ENCODE measurements around the gene EPB41L4B. TPM values are rescaled to one million over a fixed set of nuclear protein-coding genes. Genes with fewer than 3 reads are reported as not detected.

EPB41L4B gene
- polyA plus RNA-seq, 6 donors from 2014 or later: not detected

DNA sequence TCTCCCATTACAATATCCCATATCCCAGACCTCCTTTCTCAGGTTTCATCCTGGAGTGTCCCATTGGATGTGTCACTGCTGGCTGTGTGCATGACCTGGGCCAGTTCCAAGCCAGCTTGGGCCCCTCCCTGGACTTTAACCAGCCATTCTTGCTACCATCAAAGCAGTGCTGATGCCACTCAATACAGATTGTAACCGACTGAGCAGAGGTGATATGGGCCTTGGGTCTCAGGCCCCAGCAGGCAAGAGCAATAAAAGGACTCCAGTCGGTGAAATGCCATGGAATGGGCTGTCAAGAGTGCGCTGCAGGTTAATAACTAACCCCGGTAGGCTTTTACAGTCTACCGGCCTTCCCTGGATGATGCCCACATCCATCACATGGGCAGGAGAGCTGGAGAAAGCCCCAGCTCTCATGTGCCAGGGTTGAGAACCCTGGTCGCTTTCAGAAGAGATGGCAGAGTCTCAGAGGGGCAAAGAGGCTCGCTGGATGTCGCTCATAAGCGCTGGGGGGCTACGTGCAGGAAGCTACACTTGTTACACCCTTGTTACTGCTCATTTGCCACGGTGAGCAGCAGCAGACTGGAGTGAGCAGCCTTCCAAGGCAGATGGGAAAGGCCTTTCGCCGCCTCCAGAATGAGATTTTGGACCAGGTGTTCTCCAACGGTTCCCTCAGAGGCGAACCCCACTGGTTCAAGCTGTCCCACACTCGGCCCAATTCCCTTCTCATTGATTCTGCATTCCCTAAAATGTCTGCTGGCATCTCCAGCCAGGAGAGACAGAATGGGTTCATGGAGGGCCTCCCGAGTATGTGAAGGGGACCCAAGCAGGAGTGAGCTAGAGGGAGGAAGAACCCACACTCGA, 13.2 kb downstream of the EPB41L4B start:
- Mint-ChIP-seq H3K4me1 (peaks cover 0 to 5% (median 4%) of the 10 kb centered on the region in 3 donors), H3K36me3 (no peaks in the 10 kb centered on the region), H3K27ac (no peak overlapping the region), H3K4me3 (no peak overlapping the region), H3K27me3 (peaks cover 16 to 53% (median 35%) of the 10 kb centered on the region in 3 donors), H3K9me3 (no peaks in the 10 kb centered on the region)
- no peak for ATAC-seq (ENCODE audit: low read depth in 2 of 2)
- DNase-seq: no peak

DNA sequence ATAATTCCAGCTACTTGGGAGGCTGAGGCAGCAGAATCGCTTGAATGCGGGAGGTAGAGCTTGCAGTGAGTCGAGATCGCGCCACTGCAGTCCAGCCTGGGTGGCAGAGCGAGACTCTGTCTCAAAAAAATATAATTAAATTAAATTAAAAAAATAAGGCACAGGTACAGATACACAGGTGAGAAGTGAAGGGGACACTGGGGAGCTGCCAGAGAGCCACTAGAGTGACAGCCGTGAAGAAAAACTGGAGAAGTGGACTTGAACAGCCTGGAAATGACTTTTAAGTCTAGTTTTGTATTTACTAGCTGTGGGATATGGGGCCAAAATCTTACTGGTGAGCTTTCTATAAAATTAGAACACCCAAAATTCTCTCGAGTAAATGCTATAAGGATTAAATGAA, 15.1 kb downstream of the EPB41L4B start:
- Mint-ChIP-seq H3K27me3 (peaks cover 29 to 54% (median 42%) of the 10 kb centered on the region in 3 donors), H3K36me3 (no peaks in the 10 kb centered on the region), H3K4me1 (no peaks in the 10 kb centered on the region), H3K9me3 (no peaks in the 10 kb centered on the region), H3K27ac (no peak overlapping the region), H3K4me3 (no peak overlapping the region)
- no peak for DNase-seq
- ATAC-seq (ENCODE audit: low read depth in 2 of 2): no peak

DNA sequence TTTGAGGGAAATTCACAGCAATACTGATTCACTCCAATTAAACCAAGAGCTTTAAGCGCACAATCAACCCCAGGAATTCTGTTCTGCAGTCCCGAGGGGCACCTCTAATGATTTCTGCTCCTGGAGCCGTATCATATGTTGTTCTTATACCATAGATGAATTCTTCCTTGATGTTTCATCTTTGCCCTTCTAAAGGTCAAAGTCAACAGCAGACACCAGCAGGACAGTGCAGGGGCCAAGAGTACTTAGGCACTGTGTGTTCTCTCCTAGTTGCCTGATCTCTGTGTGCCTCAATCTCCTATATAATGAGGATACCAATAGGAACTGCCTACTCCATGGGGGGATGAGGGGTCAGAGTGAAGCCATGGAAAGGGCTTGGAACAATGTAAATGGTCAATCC, 16.5 kb downstream of the EPB41L4B start:
- no peaks in the 10 kb centered on the region for H3K36me3 Mint-ChIP-seq
- peaks cover 25 to 51% (median 43%) of the 10 kb centered on the region in 3 donors for H3K27me3 Mint-ChIP-seq
- no peak overlapping the region for H3K27ac Mint-ChIP-seq
- ATAC-seq (ENCODE audit: low read depth in 2 of 2): no peak
- H3K4me1 Mint-ChIP-seq: no peaks in the 10 kb centered on the region
- H3K9me3 Mint-ChIP-seq: no peaks in the 10 kb centered on the region
- DNase-seq: no peak
- no peak overlapping the region for H3K4me3 Mint-ChIP-seq

DNA sequence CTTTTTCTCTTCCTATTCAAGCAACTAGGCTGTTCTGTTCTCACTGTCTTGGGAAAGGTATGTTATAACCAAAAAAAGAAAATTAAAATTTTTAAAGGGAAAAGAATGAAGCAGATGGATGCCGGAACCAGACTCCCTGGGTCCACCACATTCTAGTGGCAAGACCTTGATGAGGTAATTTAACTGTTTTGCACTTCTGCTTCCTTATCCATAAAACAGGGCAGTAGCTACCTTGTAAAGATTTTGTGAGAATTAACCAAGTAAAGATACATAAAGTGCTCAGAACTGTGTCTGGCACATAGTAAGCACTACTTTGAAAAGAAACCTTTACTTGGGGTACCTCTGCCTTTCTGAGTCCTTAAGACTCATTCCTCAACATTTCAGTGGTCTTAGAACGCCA, 17.0 kb downstream of the EPB41L4B start:
- ATAC-seq (ENCODE audit: low read depth in 2 of 2): no peak
- no peak overlapping the region for H3K27ac Mint-ChIP-seq
- no peak for DNase-seq
- H3K27me3 Mint-ChIP-seq: peaks cover 27 to 50% (median 42%) of the 10 kb centered on the region in 3 donors
- H3K4me3 Mint-ChIP-seq: no peak overlapping the region
- H3K36me3 Mint-ChIP-seq: no peaks in the 10 kb centered on the region
- H3K4me1 Mint-ChIP-seq: no peaks in the 10 kb centered on the region
- H3K9me3 Mint-ChIP-seq: no peaks in the 10 kb centered on the region

DNA sequence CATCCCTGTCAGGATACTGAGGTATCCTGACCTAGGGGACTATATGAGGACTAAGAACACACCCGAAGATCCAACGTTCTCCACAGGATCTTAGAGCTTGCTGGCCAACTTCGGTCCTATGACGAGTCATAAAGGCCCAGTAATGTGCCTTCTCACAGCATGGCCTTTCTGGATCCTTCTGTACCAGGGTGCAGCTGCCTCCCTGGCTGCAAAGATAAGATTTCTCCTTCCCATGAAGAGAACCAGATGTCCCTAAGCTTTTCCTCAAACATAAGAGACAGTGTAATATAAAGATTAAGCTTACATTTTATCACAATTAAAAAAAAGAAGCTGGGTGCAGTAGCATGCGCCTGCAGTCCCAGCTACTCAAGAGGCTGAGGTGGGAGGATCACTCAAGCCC, 18.3 kb downstream of the EPB41L4B start:
- H3K36me3 Mint-ChIP-seq: no peaks in the 10 kb centered on the region
- no peak overlapping the region for H3K27ac Mint-ChIP-seq
- no peaks in the 10 kb centered on the region for H3K9me3 Mint-ChIP-seq
- no peak for ATAC-seq (ENCODE audit: low read depth in 2 of 2)
- DNase-seq: no peak
- no peaks in the 10 kb centered on the region for H3K4me1 Mint-ChIP-seq
- H3K27me3 Mint-ChIP-seq: peaks cover 28 to 41% (median 37%) of the 10 kb centered on the region in 3 donors
- H3K4me3 Mint-ChIP-seq: no peak overlapping the region

DNA sequence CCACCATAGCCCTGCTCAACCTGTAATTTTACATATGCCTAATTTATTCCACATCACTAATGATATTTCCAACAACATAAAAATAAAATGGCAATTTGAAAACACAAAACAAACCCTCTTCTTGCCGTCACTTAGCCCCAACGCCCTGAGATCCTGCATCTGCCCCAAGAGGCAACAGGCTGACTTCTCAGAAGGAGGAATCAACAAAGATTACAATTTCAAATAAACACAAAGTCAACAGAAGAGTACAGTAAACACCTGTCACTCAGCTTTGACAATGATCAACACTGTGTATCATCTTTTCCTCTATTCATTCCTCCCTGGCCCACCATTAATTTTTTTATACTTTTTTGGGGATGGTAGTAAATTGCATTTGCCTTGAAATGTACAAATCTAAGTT, 19.8 kb downstream of the EPB41L4B start:
- H3K27me3 Mint-ChIP-seq: peaks cover 33 to 53% (median 47%) of the 10 kb centered on the region in 3 donors
- DNase-seq (no peak), ATAC-seq (ENCODE audit: low read depth in 2 of 2) (no peak)
- H3K4me1 Mint-ChIP-seq: no peaks in the 10 kb centered on the region
- H3K36me3 Mint-ChIP-seq: no peaks in the 10 kb centered on the region
- H3K27ac Mint-ChIP-seq: no peak overlapping the region
- peaks cover 0 to 5% (median 0%) of the 10 kb centered on the region in 7 donors for H3K9me3 Mint-ChIP-seq
- H3K4me3 Mint-ChIP-seq: no peak overlapping the region

DNA sequence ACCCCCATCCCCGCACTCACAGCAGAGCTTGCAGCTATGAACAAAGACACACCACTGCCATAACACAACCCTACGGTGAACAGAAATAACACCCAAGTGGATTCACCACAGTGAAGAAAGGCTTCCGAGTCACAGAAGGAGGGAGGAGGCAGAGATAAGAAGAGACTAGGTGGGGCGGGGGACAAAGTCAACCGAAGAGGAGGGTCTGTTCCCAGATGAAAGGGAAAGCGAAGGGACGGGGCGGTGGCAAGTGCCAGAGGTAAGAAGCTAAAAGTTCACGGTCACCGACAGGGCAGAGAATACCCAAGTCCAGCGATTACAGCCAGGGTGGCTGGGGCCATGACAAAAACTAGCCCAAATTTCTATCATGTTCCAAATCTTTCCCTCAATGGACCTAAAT, 21.0 kb downstream of the EPB41L4B start:
- H3K4me1 Mint-ChIP-seq: no peaks in the 10 kb centered on the region
- H3K36me3 Mint-ChIP-seq: no peaks in the 10 kb centered on the region
- H3K9me3 Mint-ChIP-seq: peaks cover 0 to 5% (median 0%) of the 10 kb centered on the region in 7 donors
- no peak for ATAC-seq (ENCODE audit: low read depth in 2 of 2)
- no peak for DNase-seq
- peak overlapping the region in 1 of 8 donors; percentile 37 for H3K4me3 Mint-ChIP-seq
- peak overlapping the region in 1 of 6 donors; percentile 83 for H3K27ac Mint-ChIP-seq
- H3K27me3 Mint-ChIP-seq: peaks cover 36 to 53% (median 50%) of the 10 kb centered on the region in 3 donors

DNA sequence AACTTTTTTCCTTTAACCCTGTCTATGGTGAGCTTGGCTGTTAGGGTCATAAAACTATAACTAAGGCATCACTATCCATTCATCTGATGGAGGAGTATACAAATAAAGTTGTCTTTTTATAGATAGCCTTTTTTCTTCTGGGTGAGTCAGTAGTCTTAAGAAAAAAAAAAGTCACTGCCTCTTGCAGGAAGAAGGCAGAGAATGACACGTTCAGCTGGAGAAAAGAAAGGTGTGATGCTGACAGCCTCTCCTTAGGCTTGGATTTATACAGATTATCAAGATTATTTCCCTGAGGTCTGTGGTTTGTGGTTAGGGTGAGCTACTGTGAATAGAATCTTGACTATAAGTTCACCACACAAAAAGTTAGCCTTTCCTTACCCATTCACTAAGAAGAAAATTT, 23.0 kb downstream of the EPB41L4B start:
- DNase-seq (no peak), ATAC-seq (ENCODE audit: low read depth in 2 of 2) (no peak)
- Mint-ChIP-seq H3K27ac (no peak overlapping the region), H3K27me3 (peaks cover 36 to 45% (median 42%) of the 10 kb centered on the region in 3 donors), H3K4me1 (no peaks in the 10 kb centered on the region), H3K36me3 (no peaks in the 10 kb centered on the region), H3K9me3 (peaks cover 0 to 5% (median 0%) of the 10 kb centered on the region in 7 donors), H3K4me3 (no peak overlapping the region)

DNA sequence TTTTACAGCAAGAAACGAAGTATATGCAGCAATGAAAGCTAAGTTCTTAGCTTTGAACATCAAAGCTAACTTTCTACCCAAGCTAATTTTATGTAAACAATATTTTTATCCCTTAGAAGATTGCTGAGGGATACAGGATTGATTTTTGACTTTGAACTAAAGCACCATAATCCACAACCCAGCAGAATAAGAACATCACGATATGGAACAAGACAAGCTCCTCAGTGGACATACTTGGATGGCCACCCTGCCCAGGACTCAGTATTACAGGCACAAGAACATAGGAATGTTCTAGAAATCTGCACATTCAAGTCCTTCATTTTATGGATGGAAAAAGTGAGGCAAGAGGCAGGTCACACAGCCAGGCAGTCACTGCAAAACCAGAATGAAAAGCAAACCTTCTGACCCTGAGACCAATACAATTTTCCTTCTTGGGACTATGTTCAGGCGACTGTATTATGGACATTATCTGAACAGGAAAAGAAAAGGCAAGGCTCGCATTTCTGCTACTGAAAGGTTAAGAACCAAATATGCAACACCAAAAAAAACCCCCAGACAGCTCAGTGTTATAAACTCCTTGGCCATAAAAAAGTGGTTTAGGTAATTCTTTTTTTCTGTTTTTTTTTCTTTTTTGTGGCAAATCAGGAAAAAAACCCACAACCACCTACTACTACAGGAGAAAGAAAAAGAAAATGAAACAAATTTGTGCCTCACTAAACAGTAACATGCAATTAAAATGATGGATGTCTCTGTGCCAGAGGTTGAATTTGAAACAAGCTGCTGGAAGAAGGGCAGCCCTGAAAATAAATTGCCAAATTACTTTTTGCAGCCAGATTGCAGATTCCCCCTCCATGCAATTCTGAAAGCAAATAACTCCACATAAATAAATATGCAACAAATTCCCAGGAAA, 25.4 kb downstream of the EPB41L4B start:
- Mint-ChIP-seq H3K4me3 (no peak overlapping the region), H3K27ac (no peak overlapping the region), H3K9me3 (peaks cover 0 to 5% (median 1%) of the 10 kb centered on the region in 7 donors)

DNA sequence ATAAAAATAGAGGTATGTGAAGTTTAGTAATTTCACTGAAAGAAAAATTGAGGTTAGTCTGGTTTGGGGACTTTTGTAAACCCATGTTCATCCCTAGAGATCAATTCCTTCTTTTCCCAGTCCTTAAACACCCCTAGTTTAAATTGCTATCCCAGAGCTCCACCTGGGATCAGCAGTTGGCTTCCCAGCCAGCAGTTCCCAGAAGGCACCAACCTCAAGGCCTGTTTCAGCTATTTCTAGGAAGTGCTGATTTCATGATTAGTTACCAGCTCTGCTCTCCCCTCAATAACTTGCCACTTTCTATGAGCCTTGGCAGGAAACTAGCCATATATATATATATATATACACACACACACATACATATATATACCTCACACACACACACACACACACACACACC, 30.5 kb downstream of the EPB41L4B start:
- H3K4me1 Mint-ChIP-seq: no peaks in the 10 kb centered on the region
- ATAC-seq (ENCODE audit: low read depth in 2 of 2): no peak
- no peak overlapping the region for H3K4me3 Mint-ChIP-seq
- peaks cover 0 to 11% (median 8%) of the 10 kb centered on the region in 3 donors for H3K27me3 Mint-ChIP-seq
- no peak overlapping the region for H3K27ac Mint-ChIP-seq
- H3K36me3 Mint-ChIP-seq: no peaks in the 10 kb centered on the region
- DNase-seq: no peak
- H3K9me3 Mint-ChIP-seq: peaks cover 0 to 3% (median 0%) of the 10 kb centered on the region in 7 donors

More for the DNA sequence above, 25.4 kb downstream of the EPB41L4B start:
- Mint-ChIP-seq H3K36me3 (no peaks in the 10 kb centered on the region), H3K4me1 (no peaks in the 10 kb centered on the region), H3K27me3 (peaks cover 15 to 27% (median 25%) of the 10 kb centered on the region in 3 donors)
- no peak for DNase-seq
- no peak for ATAC-seq (ENCODE audit: low read depth in 2 of 2)

DNA sequence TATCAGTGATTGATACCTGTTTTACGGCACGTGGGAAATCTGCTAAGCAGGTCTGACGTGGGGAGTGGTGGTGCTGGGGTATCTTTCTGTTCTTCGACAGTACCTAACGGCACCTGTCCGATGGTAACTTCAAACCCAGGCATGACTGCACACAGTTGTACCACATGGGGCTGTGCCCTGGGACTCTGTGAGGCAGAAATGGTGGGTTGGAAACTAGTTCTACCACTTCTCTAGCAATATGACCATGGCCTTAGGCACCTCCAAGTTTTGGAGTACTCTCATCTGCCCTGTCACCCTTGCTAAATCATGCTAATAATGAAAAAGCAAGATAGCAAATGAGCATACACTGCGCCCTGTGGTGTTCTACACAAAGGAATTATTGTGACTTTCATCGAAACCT, 30.9 kb downstream of the EPB41L4B start:
- no peaks in the 10 kb centered on the region for H3K4me1 Mint-ChIP-seq
- no peak for DNase-seq
- no peak overlapping the region for H3K27ac Mint-ChIP-seq
- H3K27me3 Mint-ChIP-seq: peaks cover 0 to 11% (median 8%) of the 10 kb centered on the region in 3 donors
- H3K4me3 Mint-ChIP-seq: no peak overlapping the region
- H3K36me3 Mint-ChIP-seq: no peaks in the 10 kb centered on the region
- no peak for ATAC-seq (ENCODE audit: low read depth in 2 of 2)
- H3K9me3 Mint-ChIP-seq: peaks cover 0 to 3% (median 0%) of the 10 kb centered on the region in 7 donors

DNA sequence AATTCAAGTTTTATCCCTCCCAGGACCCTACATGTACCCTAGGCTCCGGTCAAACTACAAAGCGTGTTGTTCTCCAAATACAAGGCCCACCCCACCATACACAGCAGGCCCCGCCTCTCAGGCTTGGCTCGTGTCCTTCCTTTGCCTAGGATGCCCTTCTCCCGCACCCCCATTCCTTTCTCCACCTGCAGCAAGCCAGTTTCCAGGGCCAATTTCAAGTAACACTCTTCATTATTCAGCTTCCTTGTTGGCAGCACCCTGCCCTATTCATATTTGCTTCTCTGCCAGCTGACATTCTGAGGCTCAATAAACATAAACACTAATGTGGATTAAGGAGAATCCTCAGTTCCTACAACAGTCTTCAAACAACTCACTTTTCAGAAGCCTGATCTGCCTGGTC, 31.7 kb downstream of the EPB41L4B start:
- Mint-ChIP-seq H3K4me3 (peak overlapping the region in 1 of 8 donors; percentile 32), H3K27me3 (peaks cover 0 to 11% (median 8%) of the 10 kb centered on the region in 3 donors)

DNA sequence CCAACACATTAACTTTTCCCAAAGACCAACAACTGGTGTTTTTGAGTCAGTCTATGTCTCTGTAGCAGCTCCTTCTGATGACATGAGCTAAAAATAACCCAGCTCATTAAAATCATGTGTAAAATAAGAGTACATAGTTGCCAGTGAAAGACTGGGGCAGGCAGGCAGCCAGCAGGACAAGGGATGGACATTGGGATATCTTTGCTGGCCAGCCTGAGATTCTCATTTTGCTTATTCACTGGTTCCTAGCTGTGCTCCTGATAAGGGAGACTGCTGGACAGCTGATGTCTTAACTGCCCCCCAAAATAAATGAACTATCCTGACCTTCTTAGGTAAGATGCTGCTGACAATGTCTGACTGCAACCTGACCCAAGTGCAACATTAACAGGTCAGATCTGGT, 33.9 kb downstream of the EPB41L4B start:
- Mint-ChIP-seq H3K36me3 (no peaks in the 10 kb centered on the region), H3K9me3 (peaks cover 0 to 3% (median 0%) of the 10 kb centered on the region in 7 donors), H3K4me1 (no peaks in the 10 kb centered on the region), H3K27me3 (peaks cover 11 to 22% (median 13%) of the 10 kb centered on the region in 3 donors), H3K4me3 (no peak overlapping the region), H3K27ac (no peak overlapping the region)
- no peak for ATAC-seq (ENCODE audit: low read depth in 2 of 2)
- DNase-seq: no peak

More for the DNA sequence above, 31.7 kb downstream of the EPB41L4B start:
- ATAC-seq (ENCODE audit: low read depth in 2 of 2) (no peak), DNase-seq (no peak)
- no peaks in the 10 kb centered on the region for H3K36me3 Mint-ChIP-seq
- no peak overlapping the region for H3K27ac Mint-ChIP-seq
- no peaks in the 10 kb centered on the region for H3K4me1 Mint-ChIP-seq
- H3K9me3 Mint-ChIP-seq: peaks cover 0 to 3% (median 0%) of the 10 kb centered on the region in 7 donors

All from naive B cell (primary cell).